CD1c-positive myeloid dendritic cell (primary cell): Measurements from ENCODE around the gene PLCD1.
A peak's percentile ranks its signal among the peaks of the same experiment; 100 is the strongest.

Experiments used
- DNase-seq: peaks from one replicate; pipeline ENCODE4 v3.0.0-alpha.2; 2016; ENCODE audit errors: extremely low spot score

The PLCD1 gene

DNA sequence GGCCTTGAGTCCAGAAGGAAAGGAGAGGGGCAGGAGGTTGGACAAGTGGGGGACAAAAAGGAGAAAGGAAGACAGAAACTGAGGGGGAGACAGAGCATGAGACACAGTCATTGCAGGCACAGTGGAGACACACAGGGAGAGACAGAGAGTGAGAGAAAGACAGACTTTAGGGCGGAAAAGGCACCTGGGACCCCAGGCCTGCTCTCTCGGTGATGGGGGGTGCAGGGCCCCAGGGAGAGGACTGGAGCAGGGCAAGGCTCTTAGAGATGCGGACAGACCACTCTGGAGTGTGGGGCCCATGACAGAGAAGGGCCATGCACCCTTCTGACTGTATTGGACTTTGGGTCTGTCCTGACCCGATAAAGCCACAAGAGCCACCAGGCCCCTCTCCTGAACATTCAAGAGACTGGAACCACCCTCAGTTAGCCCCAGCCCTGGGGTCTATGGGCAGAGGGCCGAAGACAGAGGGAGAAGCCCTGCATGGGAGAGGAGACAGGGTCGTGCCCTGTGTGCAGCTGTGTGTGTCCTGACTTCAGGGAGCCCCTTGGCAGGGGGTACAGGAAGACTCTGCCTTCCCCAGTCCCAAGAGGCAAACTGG is 12.5 kb downstream of the PLCD1 start:
- no peak for DNase-seq

DNA sequence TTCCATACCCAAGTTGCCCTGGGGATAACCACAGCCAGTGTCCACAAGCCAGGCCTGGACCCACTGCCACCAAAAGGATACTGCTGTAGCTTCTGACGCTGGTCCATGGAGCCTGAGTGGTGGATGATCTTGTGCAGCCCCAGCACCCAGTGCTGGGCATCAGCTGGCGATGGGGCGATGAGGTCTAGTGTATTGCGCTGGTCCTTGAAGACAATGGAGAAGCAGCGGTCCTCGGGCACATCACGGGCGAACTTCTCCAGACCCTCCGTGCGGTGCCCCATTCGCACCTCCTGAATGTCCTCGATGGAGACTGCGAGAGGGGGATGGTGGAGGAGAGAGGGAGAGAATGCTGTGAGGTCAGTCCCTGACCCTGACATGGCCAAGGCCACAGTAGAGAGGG is 13.0 kb downstream of the PLCD1 start:
- DNase-seq, result no peak

DNA sequence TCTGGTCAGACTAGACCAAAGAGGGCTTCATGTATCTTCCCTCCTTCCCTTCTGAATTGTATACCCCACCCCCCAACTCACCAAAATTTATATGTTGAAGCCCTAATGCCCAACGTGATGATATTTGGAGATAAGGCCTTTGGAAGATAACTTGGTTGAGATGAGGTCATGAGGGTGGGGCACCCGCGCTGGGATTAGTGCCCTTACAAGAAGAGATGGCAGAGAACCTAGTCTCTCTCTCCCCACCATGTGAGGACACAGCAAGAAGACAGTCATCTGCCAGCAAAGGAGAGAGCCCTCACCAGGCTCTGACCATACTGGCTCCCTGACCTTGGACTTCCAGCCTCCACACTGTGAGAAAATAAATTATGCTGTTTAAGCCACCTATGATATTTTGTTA is 13.5 kb downstream of the PLCD1 start:
- DNase-seq, result no peak

DNA sequence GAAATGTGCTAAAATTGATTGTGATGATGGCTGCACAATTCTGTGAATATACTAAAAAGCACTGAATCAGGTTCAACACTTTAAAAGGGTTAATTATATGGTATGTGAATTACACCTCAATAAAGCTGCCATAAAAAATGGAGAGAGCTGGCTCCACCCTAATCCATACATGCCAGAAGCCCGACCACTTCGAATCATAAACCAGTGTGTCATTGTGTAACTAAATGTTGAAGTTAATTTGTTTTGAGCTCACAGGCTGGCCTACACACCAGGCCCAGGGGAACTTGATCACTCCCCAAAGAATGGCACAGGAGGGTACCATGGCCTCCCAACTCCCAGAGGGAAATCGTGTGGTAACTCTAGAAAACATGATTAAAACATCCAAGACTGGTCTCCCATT is 14.0 kb downstream of the PLCD1 start:
- no peak for DNase-seq

DNA sequence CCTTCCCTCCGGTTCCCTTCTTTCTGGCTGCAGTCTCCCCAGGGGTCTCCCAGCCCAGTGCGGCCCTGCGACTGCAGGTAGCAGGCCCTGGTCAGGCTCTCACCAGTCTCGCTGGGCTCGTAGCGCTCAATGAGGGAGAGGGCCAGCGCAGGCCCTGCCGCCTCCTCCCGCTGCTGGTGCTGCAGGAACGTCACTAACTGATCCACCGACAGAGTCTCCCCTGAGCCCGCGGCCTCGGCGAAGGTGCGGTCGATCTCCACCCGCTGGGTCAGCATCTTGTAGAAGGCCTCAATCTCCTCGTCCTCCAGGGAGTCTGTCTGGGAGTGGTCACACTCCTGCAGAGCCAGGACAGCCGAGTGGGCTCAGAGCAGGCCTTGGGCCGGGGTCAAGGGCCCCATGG is 18.3 kb downstream of the PLCD1 start:
- DNase-seq, result no peak

DNA sequence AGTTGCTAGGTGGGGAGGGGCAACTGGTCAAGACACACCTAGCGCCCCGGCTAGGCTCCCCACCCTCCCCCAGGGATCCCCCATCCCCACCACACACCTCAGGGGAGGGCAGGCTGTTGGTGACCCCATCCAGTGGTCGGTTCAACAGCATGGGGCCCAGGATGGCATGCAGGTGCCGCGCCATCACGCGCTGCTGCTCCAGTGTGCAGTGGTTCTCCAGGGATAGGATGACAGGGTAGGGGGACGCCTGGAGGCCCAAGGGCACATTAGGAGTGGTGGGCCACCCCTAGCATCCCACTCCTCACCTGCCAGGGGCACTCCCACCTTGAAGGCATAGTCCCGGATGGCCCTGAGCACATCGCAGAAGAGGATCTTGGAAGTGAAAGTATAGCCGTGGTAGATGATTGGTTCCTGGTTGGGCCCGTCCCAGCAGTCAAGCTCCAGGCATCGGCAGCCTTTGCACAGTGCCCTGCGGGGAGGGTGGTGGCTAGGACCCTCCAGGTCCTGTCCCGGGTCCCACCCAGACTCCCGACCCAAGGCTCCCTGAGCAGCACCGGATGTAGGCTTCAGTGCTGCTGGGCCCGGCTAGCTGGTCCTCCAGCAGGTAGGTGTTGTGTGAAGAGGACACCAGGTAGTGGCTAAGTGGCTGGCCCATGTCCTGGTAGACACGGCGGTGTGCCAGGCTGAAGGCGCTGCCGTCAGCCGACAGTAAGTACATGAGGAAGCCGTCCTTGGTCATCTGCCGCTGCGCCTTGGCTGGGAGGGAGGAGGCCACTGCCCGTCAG is 19.4 kb downstream of the PLCD1 start:
- no peak for DNase-seq

DNA sequence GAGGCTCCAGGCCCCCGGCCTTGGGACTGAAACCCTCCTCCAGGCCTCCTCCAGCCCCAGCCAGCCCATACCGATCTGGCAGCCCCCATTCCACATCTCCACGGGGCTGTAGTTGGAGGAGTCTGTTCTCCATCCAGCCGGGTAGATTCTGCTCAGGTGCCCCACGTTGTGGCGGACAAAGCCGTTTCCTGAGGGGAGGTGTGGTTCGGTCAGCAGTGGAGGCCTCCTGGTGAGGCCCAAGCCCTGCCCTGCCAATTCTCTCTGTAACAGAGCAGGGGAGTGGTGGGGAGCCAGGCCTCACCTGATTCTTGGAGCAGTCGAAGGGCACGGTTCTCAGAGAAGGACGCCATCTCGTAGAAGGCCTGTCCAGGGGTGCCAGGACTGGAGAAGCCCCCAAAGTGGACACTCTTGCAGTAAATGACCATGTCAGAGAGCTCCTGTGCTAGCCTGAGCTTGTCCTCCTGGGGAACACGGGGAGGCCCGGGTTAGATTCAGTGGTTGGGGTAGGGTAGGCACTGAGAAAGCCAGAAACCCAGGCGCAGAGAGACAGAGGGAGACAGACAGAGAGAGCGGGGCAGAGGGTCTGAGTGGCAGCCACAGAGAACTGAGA is 20.4 kb downstream of the PLCD1 start:
- no peak for DNase-seq

DNA sequence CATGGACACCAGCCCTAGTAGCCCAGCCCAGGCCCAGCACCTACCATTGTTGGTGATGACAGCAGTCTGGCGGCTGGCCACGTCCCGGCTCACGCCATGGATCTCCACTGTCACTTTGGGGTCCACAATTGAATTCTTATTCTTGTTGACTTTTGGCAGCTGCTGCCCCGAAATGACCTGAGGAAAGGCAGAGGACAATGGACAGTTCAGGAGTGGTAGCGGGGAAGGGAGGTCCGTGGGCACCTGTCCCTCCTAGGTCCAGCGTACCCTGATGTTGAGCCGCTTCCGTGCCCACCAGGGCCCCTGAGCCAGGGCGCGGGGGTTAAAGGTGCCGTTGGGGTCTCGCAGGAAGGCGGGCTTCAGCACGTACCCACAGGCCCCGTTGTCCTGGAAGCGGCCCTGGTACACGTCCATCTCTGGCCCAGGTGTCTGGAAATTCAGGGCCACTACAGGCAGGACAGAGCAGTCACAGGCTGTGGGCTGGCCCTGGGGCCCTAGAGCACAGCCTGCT is 21.2 kb downstream of the PLCD1 start:
- DNase-seq, result no peak

DNA sequence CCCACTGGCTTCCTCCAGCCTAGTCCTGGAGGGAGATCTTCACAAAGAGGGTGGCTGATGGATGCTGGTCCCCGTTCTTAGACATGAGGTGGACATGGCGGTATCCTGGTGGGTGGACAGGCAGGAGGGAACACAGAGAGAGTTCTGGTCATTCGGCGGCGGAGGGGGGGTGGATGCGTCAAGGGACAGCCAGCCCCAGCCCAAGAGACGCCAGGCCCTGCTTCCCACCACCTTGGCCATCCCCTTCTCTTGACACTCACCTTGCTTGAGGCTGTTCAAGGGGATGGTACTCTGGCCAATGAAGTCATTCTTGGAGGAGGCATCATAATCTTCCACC is 21.7 kb downstream of the PLCD1 start:
- DNase-seq, result no peak

DNA sequence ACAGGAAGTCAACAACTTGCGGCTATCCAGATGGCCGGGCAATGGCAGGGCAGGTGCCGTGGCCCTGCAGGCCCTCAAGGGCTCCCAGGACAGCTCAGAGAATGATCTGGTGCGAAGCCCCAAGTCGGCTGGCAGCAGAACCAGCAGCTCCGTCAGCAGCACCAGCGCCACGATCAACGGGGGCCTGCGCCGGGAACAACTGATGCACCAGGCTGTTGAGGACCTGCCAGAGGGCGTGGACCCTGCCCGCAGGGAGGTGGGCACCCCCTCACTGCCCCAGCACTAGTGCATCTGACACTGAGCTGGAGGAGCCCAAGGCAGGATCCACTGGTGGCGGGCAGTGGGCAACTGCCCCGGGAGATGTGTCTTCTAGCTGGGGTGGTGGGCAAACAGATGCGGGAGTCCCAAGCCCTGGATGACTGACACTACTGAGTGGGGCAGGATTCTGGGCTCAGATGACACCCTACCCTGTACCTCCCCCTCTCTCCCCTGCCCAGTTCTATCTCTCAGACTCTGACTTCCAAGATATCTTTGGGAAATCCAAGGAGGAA is 22.9 kb downstream of the PLCD1 start:
- no peak for DNase-seq

DNA sequence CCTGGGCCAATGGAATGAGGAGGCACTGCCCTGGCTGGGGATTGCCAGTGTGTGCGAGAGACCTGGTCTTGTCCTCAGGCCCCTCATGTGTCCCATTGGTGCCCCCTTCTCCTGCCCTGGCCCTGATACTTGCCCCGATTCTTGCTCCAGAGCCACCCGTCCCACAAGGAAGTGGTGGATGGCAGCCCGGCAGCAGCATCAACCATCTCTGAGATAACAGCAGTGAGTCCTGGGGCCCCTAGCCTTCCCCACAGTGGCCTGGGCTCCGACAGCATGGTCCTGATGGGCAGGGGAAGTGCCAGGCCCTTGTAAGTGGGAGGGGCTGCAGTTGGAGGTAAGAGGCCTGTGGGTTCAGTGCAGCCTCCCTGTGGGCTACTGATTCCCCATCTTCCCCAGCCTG is 23.4 kb downstream of the PLCD1 start:
- no peak for DNase-seq

DNA sequence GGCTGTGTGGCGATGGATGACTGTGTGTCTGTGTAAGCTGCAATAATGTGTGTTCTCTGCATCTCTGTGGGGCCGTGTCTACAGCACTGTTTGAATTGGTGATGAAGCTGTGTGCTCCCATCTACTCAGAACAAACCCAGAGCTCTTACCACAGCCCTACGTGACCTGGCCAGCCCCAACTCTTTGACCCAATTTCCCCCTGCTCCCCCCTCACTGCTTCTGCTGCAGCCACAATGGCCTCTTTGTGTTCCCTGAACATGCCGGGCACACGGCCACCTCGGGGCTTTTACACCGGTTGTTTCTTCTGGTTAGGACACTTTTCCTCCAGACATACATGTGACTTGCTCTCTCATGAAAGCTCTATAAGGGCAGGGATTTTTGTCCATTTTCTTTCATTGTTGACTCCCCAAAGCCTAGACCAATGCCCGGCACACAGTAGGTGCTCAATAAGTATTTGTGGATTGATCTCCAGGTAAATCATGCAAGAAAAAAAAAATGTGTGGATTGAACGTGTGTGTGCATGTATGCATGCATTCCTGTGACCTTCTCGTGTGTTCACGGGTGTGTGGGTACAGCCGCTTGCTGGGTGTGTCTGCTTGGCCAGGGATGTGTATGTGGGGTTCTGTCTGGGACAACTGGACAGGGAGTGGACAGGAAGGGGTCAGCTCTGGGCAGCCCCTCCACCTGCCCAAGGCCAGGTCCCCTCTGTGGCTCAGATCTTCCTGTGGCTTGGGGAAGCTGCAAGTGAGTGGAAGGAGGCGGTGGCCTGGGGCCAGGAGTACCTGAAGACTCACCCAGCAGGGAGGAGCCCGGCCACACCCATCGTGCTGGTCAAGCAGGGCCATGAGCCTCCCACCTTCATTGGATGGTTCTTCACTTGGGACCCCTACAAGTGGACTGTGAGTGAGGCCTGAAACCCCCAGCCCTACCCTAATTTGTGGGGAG is 24.1 kb downstream of the PLCD1 start:
- no peak for DNase-seq

DNA sequence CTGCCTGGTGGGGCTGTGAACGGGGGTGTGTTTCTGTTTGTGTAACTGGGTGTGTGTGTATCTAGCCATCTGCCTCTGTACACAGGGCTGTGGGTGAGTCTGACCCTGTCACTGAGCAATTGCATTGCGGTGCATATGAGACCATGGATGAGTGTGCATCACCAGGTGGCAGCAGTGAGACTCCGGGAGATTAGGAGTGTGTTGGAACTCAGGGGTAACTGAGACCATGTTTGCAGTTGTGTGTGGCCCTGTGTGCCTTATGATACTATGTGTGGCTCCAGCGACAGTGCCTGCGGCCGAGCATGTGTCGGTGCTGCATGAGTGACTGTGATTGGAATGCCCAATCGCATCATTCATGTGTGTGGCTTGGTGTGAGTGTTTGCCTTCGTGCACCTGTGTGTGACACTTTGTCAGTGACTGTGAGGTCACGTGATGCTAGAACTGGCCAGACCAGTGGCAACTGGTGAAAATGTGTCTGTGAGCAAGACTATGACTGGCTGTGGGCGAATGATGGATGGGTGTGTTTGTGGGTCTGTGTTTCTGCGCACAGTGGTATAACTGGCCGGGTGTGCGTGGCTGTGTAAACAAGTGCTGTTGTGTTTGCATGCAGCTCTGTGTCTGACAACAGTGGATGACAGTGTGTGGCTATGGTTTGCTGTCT is 24.9 kb downstream of the PLCD1 start:
- peak; percentile 40 for DNase-seq

DNA sequence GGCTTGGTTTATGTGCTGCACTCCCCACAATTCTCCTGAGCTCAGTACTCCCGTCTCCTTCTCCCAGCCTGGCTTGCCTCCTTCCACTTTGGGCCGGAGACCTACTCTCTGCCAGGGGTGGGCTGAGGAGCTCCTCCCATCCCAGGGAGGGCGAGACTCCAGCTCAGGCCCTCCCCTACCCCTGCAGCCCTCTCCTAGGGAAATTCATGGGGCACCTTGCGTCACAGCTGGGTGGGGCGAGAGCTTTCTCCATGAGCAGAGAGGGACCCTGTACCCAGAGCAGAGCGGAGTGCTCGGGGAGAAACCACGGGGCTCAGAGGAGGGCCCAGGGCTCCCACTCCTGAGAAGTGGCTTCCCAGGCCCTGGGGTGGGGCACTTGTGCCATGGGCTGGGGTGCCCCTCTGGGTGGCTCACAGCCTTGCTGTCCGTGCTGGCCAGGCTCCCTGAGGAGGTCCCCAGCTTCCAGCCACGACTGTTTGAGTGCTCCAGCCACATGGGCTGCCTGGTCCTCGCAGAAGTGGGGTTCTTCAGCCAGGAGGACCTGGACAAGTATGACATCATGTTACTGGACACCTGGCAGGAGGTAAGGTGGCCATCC is 25.5 kb downstream of the PLCD1 start:
- no peak for DNase-seq

DNA sequence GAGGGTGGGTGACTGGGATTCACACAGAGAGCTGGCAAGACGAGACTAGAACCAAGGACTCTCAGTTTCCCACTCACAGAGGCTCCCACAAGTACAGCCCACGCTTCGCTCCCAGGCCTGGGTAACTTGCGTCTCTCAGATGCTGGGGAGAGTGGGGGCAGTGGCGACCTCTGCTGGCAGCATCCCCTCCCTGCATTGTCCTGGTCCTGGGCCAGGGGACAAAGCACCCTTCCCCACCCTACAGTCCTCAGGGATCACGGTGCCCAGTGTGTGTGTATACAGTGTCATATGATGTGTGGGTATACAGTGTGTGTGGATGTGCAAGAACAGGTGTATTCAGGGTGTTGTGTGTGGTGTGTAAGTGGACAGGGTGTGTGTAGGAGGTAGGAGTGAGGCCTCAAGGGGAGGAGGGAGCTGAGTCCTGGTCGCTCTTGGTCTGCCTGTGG is 26.0 kb downstream of the PLCD1 start:
- DNase-seq, result peak; percentile 59

DNA sequence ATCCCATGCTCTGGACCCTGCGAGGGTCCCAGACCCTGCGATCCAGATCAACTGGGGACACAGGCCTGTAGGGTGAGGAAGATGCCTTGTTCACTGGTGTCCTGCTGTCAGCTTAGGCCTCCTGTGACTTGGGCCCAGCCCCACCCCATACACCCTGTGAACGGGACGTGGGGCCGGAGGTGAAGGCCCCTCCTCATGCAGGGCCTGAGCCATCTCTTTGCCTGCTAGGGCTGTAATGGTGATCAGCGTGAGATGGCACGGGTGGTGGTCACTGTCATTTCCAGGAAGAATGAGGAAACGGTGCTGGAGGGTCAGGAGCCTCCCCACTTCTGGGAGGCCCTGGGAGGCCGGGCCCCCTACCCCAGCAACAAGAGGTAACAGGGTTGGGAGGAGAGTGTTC is 26.5 kb downstream of the PLCD1 start:
- no peak for DNase-seq

DNA sequence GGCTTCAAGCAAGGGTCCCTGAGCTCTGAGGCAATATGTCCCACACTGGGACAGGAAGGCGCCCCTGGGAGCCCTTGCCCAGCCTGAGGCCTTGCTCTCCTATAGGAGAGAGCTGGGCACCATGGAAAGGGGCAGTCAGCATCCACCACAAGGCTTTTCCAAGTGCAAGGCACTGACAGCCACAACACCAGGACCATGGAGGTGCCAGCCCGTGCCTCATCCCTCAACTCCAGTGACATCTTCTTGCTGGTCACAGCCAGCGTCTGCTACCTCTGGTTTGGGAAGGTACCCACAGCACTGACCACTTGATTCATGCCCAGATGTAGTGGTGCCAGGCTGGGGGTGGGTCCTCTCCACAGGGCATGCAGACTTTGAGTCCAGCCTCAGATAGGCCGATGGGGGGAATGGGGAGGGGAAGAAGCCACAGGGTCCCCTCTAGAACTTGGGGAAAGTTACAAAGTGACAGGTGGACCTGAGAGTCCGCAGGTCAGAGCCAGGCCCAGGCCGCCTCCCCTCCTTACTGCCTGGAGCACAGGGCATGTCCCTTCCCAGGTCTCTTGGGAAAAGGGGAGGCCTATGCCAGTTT is 27.1 kb downstream of the PLCD1 start:
- no peak for DNase-seq

DNA sequence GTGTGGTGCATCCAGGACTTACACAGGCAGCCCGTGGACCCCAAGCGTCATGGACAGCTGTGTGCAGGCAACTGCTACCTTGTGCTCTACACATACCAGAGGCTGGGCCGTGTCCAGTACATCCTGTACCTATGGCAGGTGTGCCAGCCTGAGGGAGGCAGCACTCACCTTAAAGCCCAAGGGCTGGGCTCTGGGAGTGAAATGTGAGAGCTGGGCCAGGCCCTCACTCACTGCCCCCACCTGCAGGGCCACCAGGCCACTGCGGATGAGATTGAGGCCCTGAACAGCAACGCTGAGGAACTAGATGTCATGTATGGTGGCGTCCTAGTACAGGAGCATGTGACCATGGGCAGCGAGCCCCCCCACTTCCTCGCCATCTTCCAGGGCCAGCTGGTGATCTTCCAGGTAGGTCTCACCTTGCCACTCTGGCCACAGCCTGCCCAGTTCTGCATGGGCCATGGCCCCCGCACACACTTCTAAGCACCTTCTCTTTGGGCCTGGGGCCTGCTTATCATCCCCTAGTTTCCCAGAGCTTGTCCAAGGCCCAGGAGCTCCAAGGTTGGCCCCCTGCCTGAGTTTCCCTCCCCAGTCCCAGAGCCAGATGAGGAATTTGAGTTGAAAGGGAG is 27.9 kb downstream of the PLCD1 start:
- DNase-seq, result no peak

DNA sequence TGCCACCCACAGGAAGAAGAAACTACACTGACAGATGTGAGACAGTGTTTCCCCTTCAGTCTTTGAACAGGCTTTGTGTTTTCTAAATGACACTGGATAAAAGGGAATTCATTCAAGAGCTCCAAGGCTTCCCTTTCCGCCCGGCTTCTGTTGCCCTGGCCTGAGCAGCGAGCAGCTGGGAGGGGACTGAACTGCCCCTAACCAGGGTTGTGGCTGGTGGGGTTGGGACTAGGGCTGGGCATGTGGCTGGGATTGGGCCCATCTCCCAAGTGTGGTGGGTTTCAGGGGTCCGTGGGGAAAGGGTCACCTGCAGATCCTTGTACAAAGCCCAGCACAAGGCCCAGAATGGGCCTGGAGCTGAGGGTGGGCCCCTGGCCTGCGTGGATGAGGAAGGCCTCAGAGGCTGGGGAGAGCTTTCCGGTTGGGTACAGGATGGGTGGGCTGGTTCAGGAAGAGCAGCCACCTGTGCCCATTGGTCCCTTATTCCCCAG is 28.4 kb downstream of the PLCD1 start:
- no peak for DNase-seq
